Measurements from ENCODE around the gene SCAI. TPM values are rescaled to one million over a fixed set of nuclear protein-coding genes. Genes with fewer than 3 reads are reported as not detected.
"Not testable (repeated sequence)": the region's sequence is repeated elsewhere in the genome, so short reads cannot be mapped to it uniquely, and the experiment has no call there.

Gene SCAI
- total RNA-seq, 1 experiment from 2014 or later, result 0.41 TPM

DNA sequence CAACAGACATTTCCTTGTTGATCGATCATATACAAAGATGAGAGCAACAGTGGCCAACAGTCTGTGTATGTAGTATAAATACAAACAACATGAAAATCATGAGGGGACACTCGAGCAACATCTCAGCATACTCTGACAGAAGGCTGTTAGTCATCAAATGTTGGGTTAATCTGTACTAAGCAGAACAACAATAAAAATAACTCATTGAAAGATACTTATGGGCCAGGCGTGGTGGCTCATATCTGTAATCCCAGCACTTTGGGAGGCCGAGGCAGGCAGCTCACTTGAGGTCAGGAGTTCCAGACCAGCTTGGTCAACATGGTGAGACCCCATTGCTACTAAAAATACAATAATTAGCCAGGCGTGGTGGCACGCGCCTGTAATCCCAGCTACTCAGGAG is 67.3 kb downstream of the SCAI start:
- DNase-seq (ENCODE audit: low read depth), result no peak

DNA sequence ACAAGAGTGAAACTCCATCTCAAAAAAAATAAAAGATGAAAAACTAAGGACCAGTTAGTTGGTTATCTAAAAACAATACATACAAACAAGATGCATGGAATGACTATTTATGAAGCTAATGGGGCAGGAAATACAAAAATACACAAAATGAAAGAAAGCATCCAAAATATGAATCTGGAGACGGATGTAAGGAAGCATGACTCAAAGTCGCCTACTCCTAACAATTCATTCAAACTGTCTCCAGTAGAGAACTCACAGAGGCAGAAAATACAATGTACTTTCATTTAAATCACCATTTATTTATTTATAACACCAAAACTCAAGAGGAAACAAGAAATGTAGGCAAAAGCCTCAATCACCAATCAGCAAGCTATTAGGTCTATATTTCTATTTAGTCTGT is 68.4 kb downstream of the SCAI start:
- in situ Hi-C loops (cut with HindIII; ENCODE audit: low pct_unique_long_range_greater_than_20kb, low sequenced_read_pairs), result no loop called here
- no peak for DNase-seq (ENCODE audit: low read depth)

More for the DNA sequence above, 67.3 kb downstream of the SCAI start:
- in situ Hi-C loops (cut with HindIII; ENCODE audit: low pct_unique_long_range_greater_than_20kb, low sequenced_read_pairs), result no loop called here

DNA sequence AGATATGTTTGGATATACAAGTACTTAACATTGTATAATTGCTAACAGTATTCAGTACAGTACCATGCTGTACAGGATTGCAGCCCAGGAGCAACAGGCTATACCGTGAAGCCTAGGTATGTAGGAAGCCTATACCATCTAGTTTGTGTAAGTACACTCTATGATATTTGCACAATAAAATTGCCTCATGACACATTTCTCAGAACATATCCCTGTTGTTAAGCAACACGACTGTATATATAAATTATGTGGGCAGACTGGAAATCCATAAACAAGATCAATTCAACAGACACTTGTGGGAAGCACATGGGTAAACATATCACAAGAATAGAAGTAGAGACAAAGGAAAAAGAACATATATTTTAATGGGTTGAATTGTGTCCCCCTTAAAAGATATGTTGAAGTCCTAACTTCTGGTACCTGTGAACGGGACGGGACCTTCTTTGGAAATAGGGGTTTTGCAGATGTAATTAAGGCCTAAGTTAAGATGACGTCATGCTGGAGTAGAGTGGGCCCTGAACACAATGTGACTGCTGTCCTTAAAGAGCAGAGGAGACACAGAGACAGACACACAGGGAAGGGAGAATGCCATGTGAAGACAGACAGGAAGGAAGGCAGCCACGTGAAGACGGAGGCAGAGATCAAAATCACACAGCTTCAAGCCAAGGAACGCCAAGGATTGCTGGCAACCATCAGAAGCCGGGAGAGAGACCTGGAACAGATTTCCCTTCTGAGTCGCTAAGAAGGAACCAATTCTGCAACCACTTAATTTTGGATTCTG is 76.3 kb downstream of the SCAI start:
- in situ Hi-C loops (cut with HindIII; ENCODE audit: low pct_unique_long_range_greater_than_20kb, low sequenced_read_pairs), result no loop called here
- DNase-seq (ENCODE audit: low read depth), result no peak

DNA sequence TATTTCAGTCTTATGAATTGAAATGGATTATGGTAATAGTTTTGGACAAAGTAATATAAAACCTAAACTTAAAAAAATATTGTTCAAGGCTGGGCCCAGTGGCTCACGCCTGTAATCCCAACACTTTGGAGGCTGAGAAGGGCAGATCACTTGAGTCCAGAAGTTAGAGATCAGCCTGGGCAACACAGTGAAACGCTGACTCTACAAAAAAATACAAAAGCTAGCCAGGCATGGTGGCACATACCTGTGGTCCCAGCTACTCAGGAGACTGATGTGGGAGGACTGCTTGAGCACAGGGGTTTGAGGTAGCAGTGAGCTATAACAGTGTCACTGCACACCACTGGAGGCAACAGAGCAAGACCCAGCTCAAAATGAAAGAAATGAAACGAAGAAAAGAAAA is 81.9 kb downstream of the SCAI start:
- no peak for DNase-seq (ENCODE audit: low read depth)
- in situ Hi-C loops (cut with HindIII; ENCODE audit: low pct_unique_long_range_greater_than_20kb, low sequenced_read_pairs), result no loop called here

DNA sequence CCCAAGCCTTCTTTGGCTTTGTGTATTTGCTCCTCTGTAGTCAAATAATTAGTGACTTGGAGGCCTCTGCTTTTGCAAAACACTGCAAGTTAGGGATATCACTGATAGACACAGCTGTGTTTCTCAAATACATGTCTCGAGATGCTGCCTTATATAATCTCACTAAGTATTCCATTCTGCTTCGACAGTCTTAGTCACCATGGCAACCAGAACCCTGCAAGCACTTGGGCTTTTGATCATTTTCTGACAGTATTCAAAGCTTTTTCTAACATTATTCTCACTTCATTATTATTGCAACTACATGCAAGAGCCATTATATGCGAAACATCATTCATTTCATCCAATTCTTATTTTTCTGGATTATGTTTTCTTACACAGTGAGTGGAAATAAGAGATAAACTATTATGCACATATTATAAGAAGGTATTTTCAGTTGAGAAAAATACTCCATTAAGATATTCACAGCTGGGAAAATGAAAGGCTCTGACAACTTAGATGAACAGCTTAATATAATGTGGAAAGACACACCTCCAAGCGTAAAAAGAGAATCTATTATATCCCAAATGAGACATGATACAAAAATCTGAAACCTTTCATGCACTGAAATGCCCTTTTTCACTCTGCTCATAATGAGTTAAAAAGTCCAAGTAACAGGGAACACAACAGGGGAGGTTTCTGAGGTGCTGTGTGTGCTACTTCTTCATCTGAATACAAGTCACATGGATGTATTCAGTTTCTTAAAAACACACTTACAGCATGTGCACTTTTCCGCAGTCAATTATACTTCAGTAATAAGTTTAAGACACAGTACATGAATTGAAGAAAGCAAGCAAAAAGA is 93.9 kb downstream of the SCAI start:
- no peak for DNase-seq (ENCODE audit: low read depth)
- in situ Hi-C loops (cut with HindIII; ENCODE audit: low pct_unique_long_range_greater_than_20kb, low sequenced_read_pairs), result no loop called here

DNA sequence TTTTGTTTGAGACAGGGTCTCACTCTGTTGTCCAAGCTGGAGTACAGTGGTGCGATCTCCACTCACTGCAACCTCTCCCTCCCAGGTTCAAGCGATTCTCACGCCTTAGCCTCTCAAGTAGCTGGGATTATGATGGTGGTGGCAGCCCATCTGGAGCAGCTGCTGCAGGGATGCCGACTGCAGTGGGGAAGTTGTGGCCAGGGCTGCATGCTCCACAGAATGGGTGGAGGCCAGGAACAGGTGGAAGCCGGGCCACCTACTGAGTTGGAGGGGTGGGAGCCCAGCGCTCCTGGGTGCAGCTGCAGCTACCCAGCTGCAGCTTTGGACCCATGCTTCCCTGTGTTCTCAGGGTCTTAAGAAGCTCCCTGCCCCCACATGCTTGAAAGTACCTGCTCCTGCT is 99.7 kb downstream of the SCAI start:
- no peak for DNase-seq (ENCODE audit: low read depth)
- in situ Hi-C loops (cut with HindIII; ENCODE audit: low pct_unique_long_range_greater_than_20kb, low sequenced_read_pairs), result no loop called here

DNA sequence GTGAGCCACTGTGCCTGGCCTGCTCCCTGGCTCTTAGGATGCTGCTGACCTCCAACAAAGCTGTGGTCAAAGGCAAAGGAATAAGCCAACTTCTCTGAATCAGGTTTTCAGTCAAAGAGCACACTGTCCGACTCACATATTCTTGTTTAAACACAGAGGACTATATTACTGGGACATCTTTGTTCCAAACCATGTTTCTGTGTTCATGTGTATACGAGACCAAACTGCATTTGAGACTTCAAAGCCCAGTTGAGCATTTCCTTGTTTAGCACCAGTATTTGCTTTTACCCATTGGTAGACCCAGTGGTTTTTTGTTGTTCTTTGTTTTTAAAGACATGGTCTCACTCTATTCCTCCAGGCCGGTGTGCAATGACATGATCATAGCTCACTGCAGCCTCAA is 100.2 kb downstream of the SCAI start:
- DNase-seq (ENCODE audit: low read depth), result no peak
- in situ Hi-C loops (cut with HindIII; ENCODE audit: low pct_unique_long_range_greater_than_20kb, low sequenced_read_pairs), result no loop called here

DNA sequence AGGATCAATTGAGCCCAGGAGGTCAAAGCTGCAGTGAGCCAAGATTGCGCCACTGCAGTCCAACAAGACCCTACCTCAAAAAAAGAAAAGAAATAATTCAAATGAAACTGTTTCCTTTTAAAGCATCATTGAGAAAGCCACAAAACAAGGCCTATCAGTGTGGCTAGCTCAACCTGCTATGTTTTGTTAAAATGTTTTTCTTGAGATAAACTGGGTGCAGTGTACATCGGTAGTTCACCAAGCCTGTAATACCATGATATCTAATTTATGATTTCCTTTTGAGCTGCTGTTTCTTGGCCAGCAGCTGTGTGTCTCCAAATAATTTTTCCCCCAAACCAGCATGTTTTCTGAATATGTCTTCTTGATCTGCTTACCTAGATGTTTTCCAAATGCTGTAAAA is 105.2 kb downstream of the SCAI start:
- in situ Hi-C loops (cut with HindIII; ENCODE audit: low pct_unique_long_range_greater_than_20kb, low sequenced_read_pairs), result no loop called here
- DNase-seq (ENCODE audit: low read depth), result no peak

DNA sequence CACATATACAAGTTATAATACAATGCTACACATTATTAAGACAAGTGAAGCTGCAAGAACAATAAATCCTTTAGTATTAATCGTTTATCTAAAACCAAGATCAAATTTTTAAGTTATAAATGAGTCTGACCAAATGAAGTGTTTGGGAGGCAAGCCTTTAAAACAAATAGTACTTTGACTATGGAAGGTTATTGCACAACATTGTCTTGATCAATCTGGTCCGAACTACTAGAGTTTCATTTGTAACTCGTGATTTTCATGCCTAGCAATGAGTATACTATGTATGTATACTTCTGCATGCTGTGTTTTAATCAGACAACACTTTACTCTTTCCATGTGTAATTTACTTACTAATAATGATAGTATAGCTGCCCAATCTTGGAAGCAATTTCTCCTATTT is 115.3 kb downstream of the SCAI start:
- no peak for DNase-seq (ENCODE audit: low read depth)
- in situ Hi-C loops (cut with HindIII; ENCODE audit: low pct_unique_long_range_greater_than_20kb, low sequenced_read_pairs), result no loop called here

DNA sequence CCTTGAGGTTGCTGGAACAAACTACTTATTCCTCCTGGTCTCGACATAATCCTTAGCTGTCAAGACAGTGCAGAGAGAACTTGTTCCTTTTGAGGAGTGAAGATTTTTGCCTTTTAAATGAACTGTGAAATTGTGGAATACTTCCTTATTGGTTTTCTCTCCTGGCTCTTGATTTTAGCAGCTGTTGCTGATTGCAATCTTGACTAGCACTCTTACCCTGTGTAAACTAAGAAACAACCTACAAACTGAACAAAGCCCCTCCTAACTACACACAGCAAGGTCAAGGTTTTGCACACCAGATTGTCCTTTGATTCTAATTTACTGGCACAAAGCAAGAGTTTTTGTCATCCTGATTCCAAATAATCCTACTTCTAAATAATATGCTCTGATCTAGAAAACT is 118.4 kb downstream of the SCAI start:
- in situ Hi-C loops (cut with HindIII; ENCODE audit: low pct_unique_long_range_greater_than_20kb, low sequenced_read_pairs), result no loop called here
- no peak for DNase-seq (ENCODE audit: low read depth)

DNA sequence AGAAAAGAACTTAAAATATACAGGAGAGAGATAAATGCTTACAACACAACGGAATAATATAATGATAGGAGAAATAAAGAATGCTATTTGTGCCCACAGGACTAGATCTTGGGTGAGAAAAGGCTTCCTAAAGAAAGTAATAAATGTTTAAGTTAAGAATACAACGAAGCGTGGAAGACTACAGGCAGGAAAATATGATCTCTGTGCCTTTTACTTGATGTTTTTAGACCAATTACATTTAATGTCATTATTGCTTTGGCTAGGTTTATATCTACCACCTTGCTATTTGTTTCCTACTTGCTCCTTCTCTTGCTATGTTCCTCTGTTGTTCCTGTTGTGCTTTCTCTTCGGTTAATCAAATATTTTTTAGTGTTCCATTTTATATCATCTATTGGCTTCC is 122.3 kb downstream of the SCAI start:
- no peak for DNase-seq (ENCODE audit: low read depth)
- in situ Hi-C loops (cut with HindIII; ENCODE audit: low pct_unique_long_range_greater_than_20kb, low sequenced_read_pairs), result no loop called here

DNA sequence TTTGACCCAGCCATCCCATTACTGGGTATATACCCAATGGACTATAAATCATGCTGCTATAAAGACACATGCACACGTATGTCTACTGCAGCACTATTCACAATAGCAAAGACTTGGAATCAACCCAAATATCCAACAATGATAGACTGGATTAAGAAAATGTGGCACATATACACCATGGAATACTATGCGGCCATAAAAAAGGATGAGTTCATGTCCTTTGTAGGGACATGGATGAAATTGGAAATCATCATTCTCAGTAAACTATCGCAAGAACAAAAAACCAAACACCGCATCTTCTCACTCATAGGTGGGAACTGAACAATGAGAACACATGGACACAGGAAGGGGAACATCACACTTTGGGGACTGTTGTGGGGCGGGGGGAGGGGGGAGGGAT is 127.7 kb downstream of the SCAI start:
- in situ Hi-C loops (cut with HindIII; ENCODE audit: low pct_unique_long_range_greater_than_20kb, low sequenced_read_pairs); DNase-seq (ENCODE audit: low read depth): not testable (repeated sequence)

DNA sequence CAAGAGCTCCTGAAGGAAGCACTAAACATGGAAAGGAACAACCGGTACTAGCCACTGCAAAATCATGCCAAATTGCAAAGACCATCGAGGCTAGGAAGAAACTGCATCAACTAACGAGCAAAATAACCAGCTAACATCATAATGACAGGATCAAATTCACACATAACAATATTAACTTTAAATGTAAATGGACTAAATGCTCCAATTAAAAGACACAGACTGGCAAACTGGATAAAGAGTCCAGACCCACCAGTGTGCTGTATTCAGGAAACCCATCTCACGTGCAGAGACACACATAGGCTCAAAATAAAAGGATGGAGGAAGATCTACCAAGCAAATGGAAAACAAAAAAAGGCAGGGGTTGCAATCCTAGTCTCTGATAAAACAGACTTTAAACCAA is 131.3 kb downstream of the SCAI start:
- DNase-seq (ENCODE audit: low read depth); in situ Hi-C loops (cut with HindIII; ENCODE audit: low pct_unique_long_range_greater_than_20kb, low sequenced_read_pairs): not testable (repeated sequence)

DNA sequence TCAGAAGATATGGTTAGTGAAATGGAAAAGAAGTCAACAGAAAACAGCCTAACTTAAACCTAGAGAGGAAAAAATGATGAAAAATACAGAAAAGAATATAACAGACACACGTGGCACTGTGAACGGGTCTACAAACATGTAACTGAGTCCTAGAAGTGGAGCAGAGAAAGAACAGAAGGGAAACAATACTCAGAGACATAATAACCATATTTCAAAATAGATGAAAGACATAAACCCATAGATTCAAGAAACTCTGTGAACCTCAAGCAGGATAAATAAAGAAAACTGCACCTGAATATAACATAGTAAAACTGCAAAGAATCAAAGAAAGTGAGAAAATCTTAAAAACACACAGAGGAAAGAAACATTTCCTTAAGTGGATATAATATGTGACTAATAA is 134.7 kb downstream of the SCAI start:
- in situ Hi-C loops (cut with HindIII; ENCODE audit: low pct_unique_long_range_greater_than_20kb, low sequenced_read_pairs), result no loop called here
- no peak for DNase-seq (ENCODE audit: low read depth)

DNA sequence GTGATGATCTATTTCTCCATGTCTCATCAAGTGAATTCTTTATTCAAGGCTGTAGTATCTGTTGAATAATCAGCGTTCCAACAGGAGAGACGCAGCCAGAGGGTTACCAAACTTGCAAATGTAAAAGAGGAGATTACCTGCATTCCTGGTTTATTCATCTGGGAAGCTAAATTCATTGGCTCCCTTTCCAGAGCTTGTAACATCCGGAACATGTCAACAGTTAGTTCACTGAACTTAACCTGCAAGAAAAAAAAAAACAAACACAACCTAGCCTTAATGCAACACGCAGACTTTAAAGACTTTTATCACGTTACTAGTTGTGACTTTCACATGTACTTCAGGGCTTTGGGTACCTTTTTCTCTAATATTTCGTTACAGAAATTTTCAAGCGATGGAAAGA is 140.0 kb downstream of the SCAI start:
- in situ Hi-C loops (cut with HindIII; ENCODE audit: low pct_unique_long_range_greater_than_20kb, low sequenced_read_pairs), result no loop called here
- DNase-seq (ENCODE audit: low read depth), result no peak

DNA sequence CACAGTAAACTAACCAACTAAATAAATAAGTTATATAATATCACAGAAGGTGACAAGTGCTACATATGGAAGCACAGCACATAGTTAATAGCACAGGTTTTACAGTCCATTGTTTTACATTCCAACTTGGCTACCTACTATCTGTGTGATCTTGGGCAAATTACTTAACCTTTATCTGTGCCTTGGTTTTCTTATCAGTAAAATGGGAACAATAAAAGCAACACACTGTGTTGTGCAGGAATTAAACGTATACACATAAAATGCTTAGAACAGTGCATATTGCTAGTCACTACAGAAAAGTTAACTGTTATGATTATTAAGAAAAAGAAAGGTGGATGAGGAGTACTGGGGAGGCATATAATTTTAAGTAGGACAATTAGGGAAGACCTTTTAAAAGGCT is 159.6 kb downstream of the SCAI start:
- in situ Hi-C loops (cut with HindIII; ENCODE audit: low pct_unique_long_range_greater_than_20kb, low sequenced_read_pairs), result no loop called here

DNA sequence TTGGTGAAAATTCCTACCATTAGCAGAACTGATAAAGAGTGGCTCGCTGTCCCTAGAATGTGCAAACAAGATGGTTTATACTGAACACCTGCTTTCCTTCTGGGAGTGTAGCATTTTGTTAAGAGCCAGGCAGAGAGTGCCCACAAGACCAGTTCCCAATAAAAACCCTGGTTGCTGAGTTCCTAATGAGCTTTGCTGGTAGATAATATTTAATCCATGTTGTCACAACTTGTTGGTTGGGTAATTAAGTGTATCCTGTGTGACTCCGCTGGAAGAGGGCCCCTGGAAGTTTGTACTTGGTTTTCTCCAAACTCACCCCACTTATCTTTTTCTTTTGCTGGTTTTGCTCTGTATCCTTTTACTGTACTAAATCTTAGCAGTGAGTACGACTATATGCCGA is 162.9 kb downstream of the SCAI start:
- in situ Hi-C loops (cut with HindIII; ENCODE audit: low pct_unique_long_range_greater_than_20kb, low sequenced_read_pairs), result no loop called here
- no peak for DNase-seq (ENCODE audit: low read depth)

More for the DNA sequence above, 159.6 kb downstream of the SCAI start:
- DNase-seq (ENCODE audit: low read depth), result no peak

DNA sequence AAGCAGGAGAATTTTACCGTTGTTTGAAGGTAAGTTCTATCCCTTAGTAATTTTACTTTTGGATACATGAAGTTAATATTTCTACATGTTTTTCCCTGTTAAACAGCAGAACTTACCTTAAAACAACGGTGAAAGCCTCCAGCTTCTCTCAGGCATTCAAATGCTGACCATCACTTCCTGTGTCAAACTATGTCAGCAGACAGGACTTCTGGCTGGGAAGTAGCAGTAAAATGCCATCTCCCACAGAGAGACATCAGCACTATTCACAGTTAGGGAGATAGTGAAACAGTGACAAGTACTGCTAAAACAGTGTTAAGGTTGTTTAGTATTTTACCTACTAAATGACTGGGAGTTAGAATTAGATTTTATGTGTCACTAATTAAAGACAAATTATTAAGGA is 168.2 kb downstream of the SCAI start:
- in situ Hi-C loops (cut with HindIII; ENCODE audit: low pct_unique_long_range_greater_than_20kb, low sequenced_read_pairs), result no loop called here
- DNase-seq (ENCODE audit: low read depth), result no peak

DNA sequence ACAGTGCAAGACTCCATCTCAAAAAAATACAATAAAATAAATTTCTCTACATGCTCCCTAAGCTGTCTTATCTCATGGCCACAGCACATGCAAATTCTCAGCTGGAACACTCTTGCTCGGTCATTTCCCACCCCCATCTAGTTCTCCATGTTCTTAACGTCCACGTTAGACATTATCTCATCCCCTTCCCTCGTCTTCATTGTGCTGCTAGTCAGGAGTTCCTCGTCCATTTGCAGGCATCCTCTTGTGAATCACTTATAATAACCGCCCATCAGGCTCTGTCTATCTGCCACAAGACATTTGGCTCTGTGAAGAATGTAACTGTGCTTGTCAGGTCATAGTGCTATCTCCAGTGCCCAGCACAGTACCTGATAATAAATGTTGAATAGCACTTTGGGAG is 169.5 kb downstream of the SCAI start:
- DNase-seq (ENCODE audit: low read depth), result no peak
- in situ Hi-C loops (cut with HindIII; ENCODE audit: low pct_unique_long_range_greater_than_20kb, low sequenced_read_pairs), result no loop called here

Measured in Caki2 (cell line).